GM21737 (cell line): ENCODE measurements around the gene EN2.

Experiments
- ATAC-seq: cut with Tn5 transposase; IDR thresholded peaks from one replicate; pipeline ENCODE4 v1.9.1; 2021; ENCODE audit warnings: mild to moderate bottlenecking, moderate library complexity; ENCODE audit not compliant: unreplicated experiment

EN2 gene

GRCh38 chr7:155450558-155450969, 7.4 kb upstream of the EN2 start:
- ATAC-seq: no peak

- no peak for ATAC-seq
Measured at GRCh38 chr7:155450970-155451801, 6.7 kb upstream of the EN2 start.

GRCh38 chr7:155451840-155452239, 6.1 kb upstream of the EN2 start:
- no peak for ATAC-seq

- no peak for ATAC-seq
Measured at GRCh38 chr7:155452505-155453295, 5.2 kb upstream of the EN2 start.

- ATAC-seq: no peak
Measured at GRCh38 chr7:155453296-155454182, 4.4 kb upstream of the EN2 start.

- no peak for ATAC-seq
Measured at GRCh38 chr7:155454183-155455112, 3.5 kb upstream of the EN2 start.

GRCh38 chr7:155455132-155455693, 2.7 kb upstream of the EN2 start:
- ATAC-seq: no peak

- no peak for ATAC-seq
Measured at GRCh38 chr7:155455776-155456737, 1.9 kb upstream of the EN2 start.

GRCh38 chr7:155456738-155457543, 988 bp upstream of the EN2 start:
- no peak for ATAC-seq

GRCh38 chr7:155457544-155458110, 302 bp upstream of the EN2 start:
- no peak for ATAC-seq

- no peak for ATAC-seq
Measured at GRCh38 chr7:155458878-155459699, 1.2 kb downstream of the EN2 start.

GRCh38 chr7:155459700-155460461, 2.0 kb downstream of the EN2 start:
- ATAC-seq: no peak

- ATAC-seq: no peak
Measured at GRCh38 chr7:155460926-155461613, 3.1 kb downstream of the EN2 start.

GRCh38 chr7:155461631-155462030, 3.7 kb downstream of the EN2 start:
- no peak for ATAC-seq

- ATAC-seq: no peak
Measured at GRCh38 chr7:155462163-155462735, 4.3 kb downstream of the EN2 start.
